HepG2 (cell line): ENCODE measurements around the gene SLC4A5. TPM values are rescaled to one million over a fixed set of nuclear protein-coding genes. Genes with fewer than 3 reads are reported as not detected.

ENCODE experiments used
- ATAC-seq: fragments of 200-7000 bp; cut with Tn5 transposase; 3 replicates; pipeline ENCODE4 v1.9.1; 2020; ENCODE audit warnings: mild to moderate bottlenecking, moderate library complexity
- BruUV-seq: library from RNA; stranded (reverse); fragments of 400-500 nt; replicated peaks from 2 replicates; lab custom pipeline; 2021; lab: Mats Ljungman, UMichigan
- CTCF ChIA-PET: fragments of 300-600 bp; formaldehyde crosslinking; extraction: SDS; loops from one replicate; lab custom pipeline; 2021; ENCODE audit warnings: low total read pairs, inconsistent platforms, low intra/inter-chr PET ratio; lab: Yijun Ruan, JAX
- POLR2A ChIA-PET: fragments of 350-600 bp; sonication (Branson Sonifier 250); formaldehyde crosslinking; loops from one replicate; lab custom pipeline; 2020; ENCODE audit warnings: antibody characterized with exemption, inconsistent platforms; lab: Yijun Ruan, JAX
- DNase-seq: peaks from one replicate; pipeline ENCODE4 v3.0.0-alpha.2; 2015; ENCODE audit warnings: low spot score
- FAIRE-seq: peaks from 3 replicates; lab custom pipeline; 2011; peaks lifted over from hg19 to GRCh38; lab: Jason Lieb, UNC
- H2AFZ ChIP-seq: one replicate; pipeline ENCODE4 v1.6.1; 2011; ENCODE audit warnings: low read length, inconsistent platforms
- H3K27ac ChIP-seq: fragments of 300-600 bp; 3 replicates; pipeline ENCODE4 v1.8.0; 2011; ENCODE audit warnings: mixed run types, mild to moderate bottlenecking, mixed read lengths, low read length, inconsistent platforms; ENCODE audit not compliant: insufficient read depth; ENCODE audit errors: extremely low read length
- H3K27me3 ChIP-seq, 2 experiments: fragments of 200-600 bp in 1 of 2; 2 replicates in 1 of 2; 3 replicates in 1 of 2; pipeline versions ENCODE4 v1.6.0 to v1.8.0; 2011; ENCODE audit warnings: low read length in 2 of 2, mild to moderate bottlenecking in 2 of 2, moderate library complexity in 2 of 2, inconsistent platforms in 1 of 2; ENCODE audit not compliant: insufficient read depth in 2 of 2, control insufficient read depth in 1 of 2
- H3K36me3 ChIP-seq, 2 experiments: fragments of 200-600 bp in 1 of 2; replicated peaks in 1 of 2; 2 replicates in 1 of 2; 3 replicates in 1 of 2; pipeline versions ENCODE4 v1.5.1 to v1.8.0; 2011; ENCODE audit warnings: low read length in 2 of 2, inconsistent platforms in 1 of 2; ENCODE audit not compliant: insufficient read depth in 2 of 2, control insufficient read depth in 1 of 2
- H3K4me1 ChIP-seq: 2 replicates; pipeline ENCODE4 v1.5.1; 2012; ENCODE audit warnings: low read length, inconsistent platforms; ENCODE audit not compliant: insufficient read depth
- H3K4me2 ChIP-seq: 2 replicates; pipeline ENCODE4 v1.6.0; 2011; ENCODE audit warnings: low read depth, low read length, inconsistent platforms
- H3K4me3 ChIP-seq, 3 experiments: fragments of 200-600 bp in 1 of 3; sonication (generic), shearing (Covaris generic) in 1 of 3; replicated peaks in 1 of 3; 2 replicates each; pipeline ENCODE4 v1.5.1; 2011 to 2016; ENCODE audit warnings: low read length in 3 of 3, inconsistent platforms in 2 of 3, low read depth in 2 of 3, mild to moderate bottlenecking in 2 of 3, control low read depth in 1 of 3, mixed read lengths in 1 of 3; ENCODE audit not compliant: insufficient read depth in 1 of 3
- H3K79me2 ChIP-seq: one replicate; pipeline ENCODE4 v1.6.1; 2011; ENCODE audit warnings: low read length, inconsistent platforms; ENCODE audit not compliant: insufficient read depth
- H3K9ac ChIP-seq: 2 replicates; pipeline ENCODE4 v1.6.0; 2011; ENCODE audit warnings: mild to moderate bottlenecking, low read depth, low read length, inconsistent platforms; ENCODE audit not compliant: insufficient read depth
- H3K9me3 ChIP-seq: 2 replicates; pipeline ENCODE4 v1.5.1; 2012; ENCODE audit warnings: mild to moderate bottlenecking, low read length
- H4K20me1 ChIP-seq: 2 replicates; pipeline ENCODE4 v1.6.0; 2011; ENCODE audit warnings: inconsistent platforms, mild to moderate bottlenecking, low read length, moderate library complexity; ENCODE audit not compliant: insufficient read depth
- AKAP8 ChIP-seq: sonication (generic); formaldehyde crosslinking; IDR thresholded peaks from 2 replicates; pipeline ENCODE4 v1.5.1; 2020; ENCODE audit warnings: mild to moderate bottlenecking, missing genetic modification reagents
- ARNT ChIP-seq: fragments of 450-650 bp; IDR thresholded peaks from 2 replicates; pipeline ENCODE4 v1.6.1; 2017
- ELF4 ChIP-seq: sonication (generic); formaldehyde crosslinking; IDR thresholded peaks from 2 replicates; pipeline ENCODE4 v1.5.0; 2020; ENCODE audit warnings: missing genetic modification reagents, mild to moderate bottlenecking, moderate library complexity, borderline replicate concordance
- FOXC1 ChIP-seq: sonication (generic); formaldehyde crosslinking; IDR thresholded peaks from 2 replicates; pipeline ENCODE4 v1.8.0; 2022; ENCODE audit warnings: mild to moderate bottlenecking, missing genetic modification reagents, borderline replicate concordance
- KLF15 ChIP-seq: sonication (generic); formaldehyde crosslinking; IDR thresholded peaks from 2 replicates; pipeline ENCODE4 v1.8.1; 2023; ENCODE audit warnings: borderline replicate concordance, mild to moderate bottlenecking, inconsistent platforms, missing genetic modification reagents, mixed read lengths
- MED13 ChIP-seq: sonication (generic); formaldehyde crosslinking; IDR thresholded peaks from 2 replicates; pipeline ENCODE4 v1.5.0; 2020; ENCODE audit warnings: missing genetic modification reagents
- NFYC ChIP-seq: IDR thresholded peaks from 2 replicates; pipeline ENCODE4 v1.6.1; 2016; ENCODE audit warnings: missing genetic modification reagents, missing compliant biosample characterization
- PHF20 ChIP-seq: sonication (generic); formaldehyde crosslinking; IDR thresholded peaks from 2 replicates; pipeline ENCODE4 v1.5.0; 2020; ENCODE audit warnings: mild to moderate bottlenecking, missing genetic modification reagents
- SNAPC2 ChIP-seq: sonication (generic); formaldehyde crosslinking; IDR thresholded peaks from 2 replicates; pipeline ENCODE4 v1.8.1; 2022; ENCODE audit warnings: mild to moderate bottlenecking, missing genetic modification reagents
- SSRP1 ChIP-seq: IDR thresholded peaks from 2 replicates; pipeline ENCODE4 v1.6.1; 2016; ENCODE audit warnings: control low read depth
- U2AF2 ChIP-seq: fragments of 200-400 bp; formaldehyde crosslinking; IDR thresholded peaks from 2 replicates; pipeline ENCODE4 v1.6.1; 2017; ENCODE audit warnings: low read depth, mild to moderate bottlenecking, low read length
- ZNF224 ChIP-seq: sonication (generic); formaldehyde crosslinking; IDR thresholded peaks from 2 replicates; pipeline ENCODE4 v1.5.0; 2020; ENCODE audit warnings: mild to moderate bottlenecking, missing genetic modification reagents
- ZNF547 ChIP-seq: sonication (generic); formaldehyde crosslinking; IDR thresholded peaks from 2 replicates; pipeline ENCODE4 v1.5.1; 2020; ENCODE audit warnings: mild to moderate bottlenecking, missing genetic modification reagents
- ZNF615 ChIP-seq: sonication (generic); formaldehyde crosslinking; IDR thresholded peaks from 2 replicates; pipeline ENCODE4 v1.5.0; 2020; ENCODE audit warnings: mild to moderate bottlenecking, missing genetic modification reagents, borderline replicate concordance
- WGBS: methylation state at CpG from one replicate; pipeline ENCODE4 v1.1.6; 2017; ENCODE audit warnings: low lambda C conversion rate; 5-methylcytosine and 5-hydroxymethylcytosine counted together
- in situ Hi-C: cut with HindIII; loops from 2 replicates; pipeline ENCODE4 v1.10.0; 2017; ENCODE audit warnings: low pct_unique_long_range_greater_than_20kb; ENCODE audit not compliant: extremely low pct_ligation_motif_present
- intact Hi-C: fragments of 100-400 bp; cut with micrococcal nuclease; formaldehyde crosslinking; loops from one replicate; pipeline ENCODE4 v1.10.0; 2022; ENCODE audit not compliant: unreplicated experiment
- polyA plus RNA-seq, 8 experiments: library from polyadenylated mRNA; depleted of rRNA in 3 of 8; stranded (reverse) in 7 of 8; unstranded in 1 of 8; fragments of >200 nt; fragmentation: Illumina TruSeq in 4 of 8; extraction: Trizol in 4 of 8; gene quantifications; 2 replicates each; pipeline versions ENCODE4 v1.2.1 to v1.2.3, GENCODE V29; 2011 to 2016; ENCODE audit warnings: low read depth in 4 of 8, missing spikeins in 1 of 8, mixed read lengths in 1 of 8; ENCODE audit not compliant: insufficient read depth in 1 of 8
- total RNA-seq, 5 experiments: library from RNA; depleted of rRNA; stranded (reverse); fragments of >200 nt; fragmentation: Illumina TruSeq; extraction: Trizol; gene quantifications; 2 replicates each; pipeline ENCODE4 v1.2.3, GENCODE V29; 2016; ENCODE audit warnings: low read depth in 1 of 5
- TF ChIP-seq, protein P1 (sequence below): sonication (generic); formaldehyde crosslinking; IDR thresholded peaks from 2 replicates; pipeline ENCODE4 v1.8.0; 2022; ENCODE audit warnings: mild to moderate bottlenecking, missing genetic modification reagents, moderate library complexity
- TF ChIP-seq, protein P2 (sequence below): sonication (generic); formaldehyde crosslinking; IDR thresholded peaks from 2 replicates; pipeline ENCODE4 v1.5.0; 2020; ENCODE audit warnings: mild to moderate bottlenecking, missing genetic modification reagents
- TF ChIP-seq, protein P3 (sequence below): sonication (generic); formaldehyde crosslinking; IDR thresholded peaks from 2 replicates; pipeline ENCODE4 v1.9.0; 2021; ENCODE audit warnings: missing genetic modification reagents, borderline replicate concordance
- TF ChIP-seq, protein P4 (sequence below): sonication (generic); formaldehyde crosslinking; IDR thresholded peaks from 2 replicates; pipeline ENCODE4 v1.5.0; 2020; ENCODE audit warnings: missing genetic modification reagents, mild to moderate bottlenecking, borderline replicate concordance

SLC4A5 gene
- total and polyA plus RNA-seq, 2 of the 13 experiments (the other 11 are each of a cell fraction or from before 2014, with no cell fraction given) = 0.50 TPM; not detected in 1

DNA sequence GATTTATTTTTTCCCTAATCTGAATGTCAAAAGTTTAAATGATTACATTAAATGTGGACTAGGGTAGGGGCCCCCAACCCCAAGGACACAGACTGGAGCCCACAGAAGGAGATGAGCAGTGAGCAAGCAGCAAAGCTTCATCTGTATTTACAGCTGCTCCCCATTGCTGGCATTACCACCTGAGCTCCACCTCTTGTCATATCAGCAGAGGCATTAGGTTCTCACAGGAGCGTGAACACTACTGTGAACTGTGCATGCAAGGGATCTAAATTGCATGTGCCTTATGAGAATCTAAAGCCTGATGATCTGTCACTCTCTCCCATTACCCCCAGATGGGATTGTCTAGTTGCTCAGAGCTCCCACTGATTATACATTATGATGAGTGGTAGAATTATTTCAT lies 168.3 kb downstream of the SLC4A5 start:
- Histone ChIP-seq H3K36me3 (peaks cover 13 to 19% of the 10 kb centered on the region in 2 experiments; a peak in 4 of 5 replicates), H3K4me1 (peaks cover 34% of the 10 kb centered on the region), H3K27ac (no peak overlapping the region), H3K4me3 (no peak overlapping the region), H3K79me2 (peaks cover 53% of the 10 kb centered on the region), H3K4me2 (no peak overlapping the region; the same call in 1 of the 2 replicates), H3K9ac (no peak overlapping the region), H2AFZ (no peak overlapping the region), H4K20me1 (peaks cover 34% of the 10 kb centered on the region), H3K9me3 (no peaks in the 10 kb centered on the region), H3K27me3 (no peaks in the 10 kb centered on the region; a peak in 1 of 5 replicates)
- ChIA-PET POLR2A (no interaction called here), CTCF (no interaction called here)
- ATAC-seq = no peak
- no peak for DNase-seq
- intact Hi-C loops (no loop called here), in situ Hi-C loops (no loop called here)
- WGBS = 100% methylated on average over 1 of the region's 1 CpG
- no TSS peak for BruUV-seq
- no peak for FAIRE-seq
- TF ChIP-seq KLF15 (CRISPR knock-in tag) = no peak
- TF ChIP-seq MED13 (CRISPR knock-in tag) = no peak
- TF ChIP-seq ARNT = no peak
- no peak for TF ChIP-seq ZNF547 (CRISPR knock-in tag)
- no peak for TF ChIP-seq AKAP8 (CRISPR knock-in tag)
- no peak for TF ChIP-seq PHF20
- TF ChIP-seq, protein P1, sequence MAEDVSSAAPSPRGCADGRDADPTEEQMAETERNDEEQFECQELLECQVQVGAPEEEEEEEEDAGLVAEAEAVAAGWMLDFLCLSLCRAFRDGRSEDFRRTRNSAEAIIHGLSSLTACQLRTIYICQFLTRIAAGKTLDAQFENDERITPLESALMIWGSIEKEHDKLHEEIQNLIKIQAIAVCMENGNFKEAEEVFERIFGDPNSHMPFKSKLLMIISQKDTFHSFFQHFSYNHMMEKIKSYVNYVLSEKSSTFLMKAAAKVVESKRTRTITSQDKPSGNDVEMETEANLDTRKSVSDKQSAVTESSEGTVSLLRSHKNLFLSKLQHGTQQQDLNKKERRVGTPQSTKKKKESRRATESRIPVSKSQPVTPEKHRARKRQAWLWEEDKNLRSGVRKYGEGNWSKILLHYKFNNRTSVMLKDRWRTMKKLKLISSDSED (CRISPR knock-in tag) = no peak
- TF ChIP-seq FOXC1 (CRISPR knock-in tag) = no peak
- TF ChIP-seq, protein P2, sequence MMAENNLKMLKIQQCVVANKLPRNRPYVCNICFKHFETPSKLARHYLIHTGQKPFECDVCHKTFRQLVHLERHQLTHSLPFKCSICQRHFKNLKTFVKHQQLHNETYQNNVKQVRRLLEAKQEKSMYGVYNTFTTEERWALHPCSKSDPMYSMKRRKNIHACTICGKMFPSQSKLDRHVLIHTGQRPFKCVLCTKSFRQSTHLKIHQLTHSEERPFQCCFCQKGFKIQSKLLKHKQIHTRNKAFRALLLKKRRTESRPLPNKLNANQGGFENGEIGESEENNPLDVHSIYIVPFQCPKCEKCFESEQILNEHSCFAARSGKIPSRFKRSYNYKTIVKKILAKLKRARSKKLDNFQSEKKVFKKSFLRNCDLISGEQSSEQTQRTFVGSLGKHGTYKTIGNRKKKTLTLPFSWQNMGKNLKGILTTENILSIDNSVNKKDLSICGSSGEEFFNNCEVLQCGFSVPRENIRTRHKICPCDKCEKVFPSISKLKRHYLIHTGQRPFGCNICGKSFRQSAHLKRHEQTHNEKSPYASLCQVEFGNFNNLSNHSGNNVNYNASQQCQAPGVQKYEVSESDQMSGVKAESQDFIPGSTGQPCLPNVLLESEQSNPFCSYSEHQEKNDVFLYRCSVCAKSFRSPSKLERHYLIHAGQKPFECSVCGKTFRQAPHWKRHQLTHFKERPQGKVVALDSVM (CRISPR knock-in tag) = no peak
- TF ChIP-seq SNAPC2 (CRISPR knock-in tag) = no peak
- no peak for TF ChIP-seq ELF4
- no peak for TF ChIP-seq SSRP1 (CRISPR knock-in tag)
- TF ChIP-seq, protein P3, sequence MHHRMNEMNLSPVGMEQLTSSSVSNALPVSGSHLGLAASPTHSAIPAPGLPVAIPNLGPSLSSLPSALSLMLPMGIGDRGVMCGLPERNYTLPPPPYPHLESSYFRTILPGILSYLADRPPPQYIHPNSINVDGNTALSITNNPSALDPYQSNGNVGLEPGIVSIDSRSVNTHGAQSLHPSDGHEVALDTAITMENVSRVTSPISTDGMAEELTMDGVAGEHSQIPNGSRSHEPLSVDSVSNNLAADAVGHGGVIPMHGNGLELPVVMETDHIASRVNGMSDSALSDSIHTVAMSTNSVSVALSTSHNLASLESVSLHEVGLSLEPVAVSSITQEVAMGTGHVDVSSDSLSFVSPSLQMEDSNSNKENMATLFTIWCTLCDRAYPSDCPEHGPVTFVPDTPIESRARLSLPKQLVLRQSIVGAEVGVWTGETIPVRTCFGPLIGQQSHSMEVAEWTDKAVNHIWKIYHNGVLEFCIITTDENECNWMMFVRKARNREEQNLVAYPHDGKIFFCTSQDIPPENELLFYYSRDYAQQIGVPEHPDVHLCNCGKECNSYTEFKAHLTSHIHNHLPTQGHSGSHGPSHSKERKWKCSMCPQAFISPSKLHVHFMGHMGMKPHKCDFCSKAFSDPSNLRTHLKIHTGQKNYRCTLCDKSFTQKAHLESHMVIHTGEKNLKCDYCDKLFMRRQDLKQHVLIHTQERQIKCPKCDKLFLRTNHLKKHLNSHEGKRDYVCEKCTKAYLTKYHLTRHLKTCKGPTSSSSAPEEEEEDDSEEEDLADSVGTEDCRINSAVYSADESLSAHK = no peak
- TF ChIP-seq ZNF615 (CRISPR knock-in tag) = no peak
- no peak for TF ChIP-seq ZNF224 (CRISPR knock-in tag)
- no peak for TF ChIP-seq U2AF2
- TF ChIP-seq, protein P4, sequence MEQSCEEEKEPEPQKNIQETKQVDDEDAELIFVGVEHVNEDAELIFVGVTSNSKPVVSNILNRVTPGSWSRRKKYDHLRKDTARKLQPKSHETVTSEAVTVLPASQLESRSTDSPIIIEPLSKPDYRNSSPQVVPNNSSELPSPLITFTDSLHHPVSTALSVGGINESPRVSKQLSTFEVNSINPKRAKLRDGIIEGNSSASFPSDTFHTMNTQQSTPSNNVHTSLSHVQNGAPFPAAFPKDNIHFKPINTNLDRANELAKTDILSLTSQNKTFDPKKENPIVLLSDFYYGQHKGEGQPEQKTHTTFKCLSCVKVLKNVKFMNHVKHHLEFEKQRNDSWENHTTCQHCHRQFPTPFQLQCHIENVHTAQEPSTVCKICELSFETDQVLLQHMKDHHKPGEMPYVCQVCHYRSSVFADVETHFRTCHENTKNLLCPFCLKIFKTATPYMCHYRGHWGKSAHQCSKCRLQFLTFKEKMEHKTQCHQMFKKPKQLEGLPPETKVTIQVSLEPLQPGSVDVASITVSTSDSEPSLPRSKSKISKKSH (CRISPR knock-in tag) = no peak
- no peak for TF ChIP-seq NFYC (CRISPR knock-in tag)
